Stomach (tissue), 9 donors: Measurements from ENCODE around the gene RANBP6. TPM values are rescaled to one million over a fixed set of nuclear protein-coding genes. Genes with fewer than 3 reads are reported as not detected.
"Not testable (repeated sequence)": the region's sequence is repeated elsewhere in the genome, so short reads cannot be mapped to it uniquely, and the experiment has no call there.

ENCODE experiments used
- DNase-seq, 2 donors: peaks; one replicate each; pipeline versions ENCODE4 v3.0.0 to v3.0.0-alpha.2; 2013 to 2019
- H3K27ac ChIP-seq, 5 donors: fragments of 200-600 bp in 4 of 5; sonication (generic) in 4 of 5; one replicate each; pipeline ENCODE4 v1.5.1; 2013 to 2019; ENCODE audit warnings: mild to moderate bottlenecking in 1 of 5, moderate library complexity in 1 of 5
- H3K27me3 ChIP-seq, 3 donors: fragments of 200-600 bp; sonication (generic); one replicate each; pipeline ENCODE4 v1.5.1; 2017 to 2019; ENCODE audit warnings: mixed run types in 1 of 3
- H3K36me3 ChIP-seq, 4 donors: fragments of 200-600 bp; sonication (generic); 1 replicate in 3 of 4; 2 replicates in 1 of 4; pipeline ENCODE4 v1.5.1; 2016 to 2019
- H3K4me1 ChIP-seq, 4 donors: fragments of 200-600 bp; sonication (generic); one replicate each; pipeline ENCODE4 v1.5.1; 2016 to 2019
- H3K4me3 ChIP-seq, 4 donors: fragments of 200-600 bp; sonication (generic) in 3 of 4; one replicate each; pipeline ENCODE4 v1.5.1; 2016 to 2019; ENCODE audit warnings: mild to moderate bottlenecking in 1 of 4
- H3K9me3 ChIP-seq, 4 donors: fragments of 200-600 bp; sonication (generic); one replicate each; pipeline ENCODE4 v1.5.1; 2016 to 2019
- EP300 ChIP-seq: sonication (generic); formaldehyde crosslinking; IDR thresholded peaks from one replicate; pipeline ENCODE4 v1.6.1; 2017; ENCODE audit warnings: antibody characterized with exemption
- POLR2A ChIP-seq, 4 donors: fragments of 450-650 bp; IDR thresholded peaks; one replicate each; pipeline ENCODE4 v1.6.1; 2016; ENCODE audit warnings: antibody characterized with exemption in 4 of 4, control low read depth in 2 of 4, mild to moderate bottlenecking in 1 of 4, moderate library complexity in 1 of 4
- POLR2AphosphoS5 ChIP-seq, 3 donors: sonication (generic); formaldehyde crosslinking; IDR thresholded peaks; one replicate each; pipeline ENCODE4 v1.6.1; 2016; ENCODE audit warnings: antibody characterized with exemption in 3 of 3
- WGBS, 5 donors: extraction: QIAGEN DNeasy Blood & Tissue Kit in 3 of 5; methylation state at CpG; one replicate each; pipeline versions ENCODE4 v1.1.5 to v1.1.7; 2013 to 2018; 5-methylcytosine and 5-hydroxymethylcytosine counted together
- intact Hi-C: fragments of 100-400 bp; cut with DNase I; formaldehyde crosslinking; loops from one replicate; pipeline ENCODE4 v1.15.1; 2023; ENCODE audit warnings: low total_unique reads
- polyA plus RNA-seq, 3 donors: library from polyadenylated mRNA; stranded (reverse); fragments of 200-250 nt; gene quantifications; one replicate each; pipeline ENCODE4 v1.2.3, GENCODE V29; 2013
- total RNA-seq, 5 donors: library from RNA; depleted of rRNA; stranded (reverse); fragments of >200 nt; gene quantifications; one replicate each; pipeline versions ENCODE4 v1.1.0 to v1.2.3, GENCODE V29; 2014 to 2016
- TF ChIP-seq, protein P1 (sequence below), 7 experiments: fragments of 450-650 bp in 4 of 7; fragments of 200-600 bp in 3 of 7; sonication (generic) in 3 of 7; IDR thresholded peaks; one replicate each; pipeline ENCODE4 v1.5.1; 2016 to 2019; ENCODE audit warnings: antibody characterized with exemption in 7 of 7, control low read depth in 2 of 7, mild to moderate bottlenecking in 1 of 7
- donor health status: healthy with polysubstance abuse.
- donor health status: Bipolar disorder and iron deficiency.
- donor health status: healthy.

RANBP6 gene
- total and polyA plus RNA-seq, 8 donors, result 1.7 to 34.8 (median 5.4) TPM

DNA sequence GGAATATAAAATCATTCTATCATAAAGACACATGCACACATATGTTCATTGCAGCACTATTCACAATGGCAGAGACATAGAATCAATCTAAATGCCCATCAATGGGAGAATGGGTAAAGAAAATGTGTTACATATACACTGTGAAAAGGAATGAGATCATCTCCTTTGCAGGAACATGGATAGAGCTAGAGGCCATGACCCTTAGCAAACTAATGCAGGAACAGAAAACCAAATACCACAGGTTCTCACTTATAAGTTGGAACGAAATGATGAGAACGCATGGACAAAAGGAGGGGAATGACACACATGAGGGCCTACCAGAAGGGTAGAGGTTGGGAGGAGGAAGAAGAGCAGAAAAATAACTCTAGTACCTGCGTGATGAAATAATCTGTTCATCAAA is 21.0 kb upstream of the RANBP6 start:
- H3K9me3 ChIP-seq, result no peaks in the 10 kb centered on the region

DNA sequence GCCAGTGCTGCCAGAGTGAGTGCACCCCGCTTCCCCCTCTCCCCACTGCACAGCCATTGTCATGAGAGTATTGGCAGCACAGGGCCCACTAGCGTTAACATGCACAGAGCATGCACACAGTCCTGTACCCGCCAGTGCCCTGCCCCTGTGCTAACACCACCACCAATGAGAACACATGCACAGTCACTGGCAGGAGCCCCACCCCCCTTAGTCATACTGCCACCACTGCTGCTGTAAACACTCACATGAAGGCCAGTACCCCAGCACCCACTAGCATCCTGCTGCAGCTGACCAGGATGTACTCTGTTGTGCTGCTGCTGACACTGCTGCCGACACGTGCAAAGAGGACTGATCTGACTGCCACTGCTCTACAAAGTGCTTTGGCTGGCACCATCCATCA is 19.5 kb upstream of the RANBP6 start:
- Histone ChIP-seq H3K36me3 (no peaks in the 10 kb centered on the region), H3K9me3 (no peaks in the 10 kb centered on the region), H3K4me1 (no peaks in the 10 kb centered on the region), H3K4me3 (no peak overlapping the region), H3K27me3 (peaks cover 0 to 11% (median 0%) of the 10 kb centered on the region in 3 donors), H3K27ac (no peak overlapping the region)
- 59 to 73% (median 65%) methylated on average over 5 of the region's 5 CpGs for whole genome bisulfite sequencing, 5 donors
- no peak for TF ChIP-seq EP300
- no peak for TF ChIP-seq POLR2AphosphoS5 (IDR thresholded peaks at IDR 0.05)
- no peak for TF ChIP-seq POLR2A (IDR thresholded peaks at IDR 0.05)
- intact Hi-C loops, result no loop called here
- DNase-seq, result peak in 1 of 2 donors; percentile 30

More for the DNA sequence above, 21.0 kb upstream of the RANBP6 start:
- no peak overlapping the region for H3K27ac ChIP-seq
- no peak for TF ChIP-seq POLR2A (IDR thresholded peaks at IDR 0.05)
- no peak for TF ChIP-seq EP300
- TF ChIP-seq, protein P1, sequence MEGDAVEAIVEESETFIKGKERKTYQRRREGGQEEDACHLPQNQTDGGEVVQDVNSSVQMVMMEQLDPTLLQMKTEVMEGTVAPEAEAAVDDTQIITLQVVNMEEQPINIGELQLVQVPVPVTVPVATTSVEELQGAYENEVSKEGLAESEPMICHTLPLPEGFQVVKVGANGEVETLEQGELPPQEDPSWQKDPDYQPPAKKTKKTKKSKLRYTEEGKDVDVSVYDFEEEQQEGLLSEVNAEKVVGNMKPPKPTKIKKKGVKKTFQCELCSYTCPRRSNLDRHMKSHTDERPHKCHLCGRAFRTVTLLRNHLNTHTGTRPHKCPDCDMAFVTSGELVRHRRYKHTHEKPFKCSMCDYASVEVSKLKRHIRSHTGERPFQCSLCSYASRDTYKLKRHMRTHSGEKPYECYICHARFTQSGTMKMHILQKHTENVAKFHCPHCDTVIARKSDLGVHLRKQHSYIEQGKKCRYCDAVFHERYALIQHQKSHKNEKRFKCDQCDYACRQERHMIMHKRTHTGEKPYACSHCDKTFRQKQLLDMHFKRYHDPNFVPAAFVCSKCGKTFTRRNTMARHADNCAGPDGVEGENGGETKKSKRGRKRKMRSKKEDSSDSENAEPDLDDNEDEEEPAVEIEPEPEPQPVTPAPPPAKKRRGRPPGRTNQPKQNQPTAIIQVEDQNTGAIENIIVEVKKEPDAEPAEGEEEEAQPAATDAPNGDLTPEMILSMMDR (IDR thresholded peaks at IDR 0.05), result no peak
- TF ChIP-seq POLR2AphosphoS5 (IDR thresholded peaks at IDR 0.05), result no peak
- no peak overlapping the region for H3K4me3 ChIP-seq
- H3K36me3 ChIP-seq, result no peaks in the 10 kb centered on the region
- WGBS, 5 donors, result 74 to 94% (median 90%) methylated on average over 3 of the region's 3 CpGs
- H3K27me3 ChIP-seq, result peaks cover 0 to 11% (median 0%) of the 10 kb centered on the region in 3 donors
- DNase-seq, result no peak
- no peaks in the 10 kb centered on the region for H3K4me1 ChIP-seq
- intact Hi-C loops, result no loop called here

DNA sequence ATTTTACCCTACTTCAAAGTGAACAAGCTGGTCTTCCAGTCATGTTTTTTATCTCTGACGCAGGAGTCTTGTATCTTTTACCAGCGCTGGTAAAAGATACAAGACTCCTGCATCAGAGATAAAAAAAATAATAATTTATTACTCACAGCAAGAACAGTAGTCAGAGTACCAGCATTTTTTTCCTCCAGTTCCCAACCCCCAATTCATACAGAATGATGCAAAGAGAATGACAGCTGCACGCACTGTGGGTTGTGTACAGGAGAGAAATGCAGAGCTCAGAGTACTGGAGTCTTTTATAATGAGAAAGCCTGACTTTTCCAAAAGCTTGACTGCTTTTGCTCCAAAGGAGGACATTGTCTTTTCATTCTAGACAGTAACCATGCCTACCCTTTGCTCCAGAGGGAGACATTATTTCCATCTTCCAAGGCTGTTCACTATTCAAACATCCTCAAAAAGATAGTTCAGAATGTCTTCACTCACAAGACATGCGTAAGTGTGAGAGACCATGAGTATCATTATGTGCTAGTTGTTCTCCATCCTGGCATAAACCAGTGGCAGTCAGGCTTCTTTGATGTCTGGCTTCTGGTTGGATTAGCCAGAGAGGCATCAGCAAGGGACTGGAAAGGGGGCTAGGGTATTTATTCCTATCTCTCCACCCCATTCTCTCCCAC is 14.3 kb upstream of the RANBP6 start:
- 45 to 56% (median 51%) methylated on average over 4 of the region's 4 CpGs for WGBS, 5 donors
- DNase-seq, result no peak
- TF ChIP-seq POLR2AphosphoS5 (IDR thresholded peaks at IDR 0.05) (no peak), POLR2A (IDR thresholded peaks at IDR 0.05) (no peak), EP300 (no peak)
- TF ChIP-seq, protein P1 (IDR thresholded peaks at IDR 0.05), result no peak

DNA sequence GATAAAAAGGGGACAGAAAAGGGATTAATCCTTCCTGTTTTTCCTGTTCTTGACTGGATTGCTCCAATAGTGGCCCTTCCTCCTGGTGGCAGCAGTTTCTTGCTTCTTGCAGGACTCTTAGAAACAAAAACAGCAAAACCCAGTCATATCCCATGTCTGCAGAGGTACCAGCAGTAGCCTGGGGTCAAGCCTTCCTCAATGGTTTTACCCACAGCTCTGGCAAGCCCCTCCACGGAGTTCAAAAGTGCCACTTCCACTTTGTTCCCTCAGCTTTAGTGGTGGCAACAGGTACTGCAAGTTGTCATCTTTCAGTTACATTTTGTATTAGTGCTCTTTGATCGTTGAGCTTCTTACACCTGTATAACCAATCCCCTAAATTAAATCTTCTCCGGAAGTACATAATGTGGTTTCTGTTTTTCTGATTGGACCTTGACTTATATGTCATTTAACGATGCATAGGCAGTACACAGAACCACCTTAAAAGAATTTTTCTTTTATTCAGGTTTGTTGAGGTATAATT is 8.7 kb upstream of the RANBP6 start:
- H3K27me3 ChIP-seq, result no peaks in the 10 kb centered on the region
- WGBS, 5 donors, result 28 to 40% (median 30%) methylated on average over 4 of the region's 4 CpGs
- no peaks in the 10 kb centered on the region for H3K4me1 ChIP-seq
- H3K27ac ChIP-seq, result no peak overlapping the region
- DNase-seq, result peak in 1 of 2 donors; percentile 43
- H3K4me3 ChIP-seq, result no peak overlapping the region
- no peaks in the 10 kb centered on the region for H3K36me3 ChIP-seq
- no peaks in the 10 kb centered on the region for H3K9me3 ChIP-seq
- intact Hi-C loops, result no loop called here
- TF ChIP-seq EP300, result no peak
- TF ChIP-seq, protein P1 (IDR thresholded peaks at IDR 0.05), result peak in 5 of 7 experiments; percentile 25 to 64 (median 46)

More for the DNA sequence above, 14.3 kb upstream of the RANBP6 start:
- Histone ChIP-seq H3K27me3 (peaks cover 0 to 11% (median 0%) of the 10 kb centered on the region in 3 donors), H3K27ac (no peak overlapping the region), H3K4me1 (no peaks in the 10 kb centered on the region), H3K4me3 (no peak overlapping the region), H3K36me3 (no peaks in the 10 kb centered on the region), H3K9me3 (no peaks in the 10 kb centered on the region)
- intact Hi-C loops, result no loop called here

DNA sequence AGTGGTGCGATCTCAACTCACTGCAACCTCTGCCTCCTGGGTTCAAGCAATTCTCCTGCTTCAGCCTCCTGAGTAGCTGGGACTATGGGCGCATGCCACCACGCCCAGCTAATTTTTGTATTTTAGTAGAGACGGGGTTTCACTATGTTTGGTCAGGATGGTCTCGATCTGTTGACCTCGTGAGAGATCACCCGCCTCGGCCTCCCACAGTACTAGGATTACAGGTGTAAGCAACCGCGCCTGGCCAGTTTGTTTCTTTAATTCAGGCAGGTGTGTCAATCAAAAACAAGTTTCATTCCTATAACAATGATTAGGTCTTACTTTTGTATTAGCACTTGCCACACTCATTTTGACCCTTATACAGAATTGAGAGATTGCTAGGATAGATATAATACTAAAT is 1.6 kb upstream of the RANBP6 start:
- peaks cover 8 to 38% (median 29%) of the 10 kb centered on the region in 4 donors for H3K4me1 ChIP-seq
- H3K27ac ChIP-seq, DNase-seq, H3K4me3 ChIP-seq, H3K27me3 ChIP-seq, H3K9me3 ChIP-seq, intact Hi-C loops: not testable (repeated sequence)
- H3K36me3 ChIP-seq, result peaks cover 0 to 20% (median 11%) of the 10 kb centered on the region in 4 donors
- WGBS, 5 donors, result 87 to 94% (median 92%) methylated on average over 10 of the region's 10 CpGs
